ENCODE data around the gene STATH.

- no peak for TF ChIP-seq CTCF (IDR thresholded peaks at IDR 0.05)
- TF ChIP-seq POLR2A (IDR thresholded peaks at IDR 0.05): no peak
These were observed 9.1 kb upstream of the STATH start for GRCh38 chr4:69986663-69987062.
